Stimulated activated naive CD8-positive, alpha-beta T cell treated with anti-CD3 and anti-CD28 coated beads, Interleukin-15, Interleukin-2, amounts not matched to agents 100 U/mL and 50 U/mL, for 24 hours (primary cell): ENCODE results near the gene TNS4.

Experiments used
- ATAC-seq: fragments of 150-1000 bp; cut with Tn5 transposase; one replicate; pipeline ENCODE4 v1.10.0; 2021
- DNase-seq: peaks from one replicate; pipeline ENCODE4 v3.0.0; 2021

Gene TNS4

DNA sequence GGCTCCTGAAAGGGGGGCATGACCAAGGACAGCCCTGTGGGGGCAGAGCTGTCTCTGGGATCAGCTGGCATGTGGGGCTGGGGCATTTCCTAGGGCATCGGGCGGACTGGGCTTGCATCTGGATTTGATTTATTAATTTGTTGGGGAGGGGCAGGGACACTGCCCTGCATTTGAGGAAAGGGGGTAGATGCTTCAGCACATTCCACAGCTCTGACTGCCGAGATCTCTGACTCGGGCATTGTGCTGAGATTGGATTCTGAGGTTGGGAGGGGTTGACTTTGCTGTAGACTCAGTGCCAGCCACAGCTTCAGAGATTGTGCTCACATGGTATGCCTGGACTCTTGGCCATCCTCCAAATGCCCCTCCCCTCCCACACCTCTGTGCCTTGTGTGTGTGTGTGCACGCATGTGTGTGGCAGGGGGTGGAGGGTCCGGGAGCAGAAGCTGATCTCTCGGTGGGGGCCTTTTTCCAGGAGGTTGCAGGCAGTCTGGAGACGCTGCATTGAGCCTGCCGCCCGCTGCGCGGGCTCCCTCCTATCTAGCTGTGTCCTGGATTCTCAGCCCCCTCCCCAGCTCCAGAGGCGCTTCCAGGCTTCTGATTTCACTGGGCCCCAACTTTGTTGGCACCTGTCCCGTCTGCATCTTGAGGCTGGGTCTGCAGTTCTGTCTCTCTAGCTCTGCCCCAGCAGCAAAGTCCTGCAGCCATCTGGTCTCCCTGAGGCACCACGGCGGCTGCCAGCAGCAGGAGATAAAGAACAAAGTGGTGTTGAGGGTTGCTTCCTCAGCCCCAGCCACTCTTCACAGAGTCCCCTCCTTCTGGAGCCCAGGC, 43.2 kb downstream of the TNS4 start:
- no peak for ATAC-seq
- DNase-seq = no peak

DNA sequence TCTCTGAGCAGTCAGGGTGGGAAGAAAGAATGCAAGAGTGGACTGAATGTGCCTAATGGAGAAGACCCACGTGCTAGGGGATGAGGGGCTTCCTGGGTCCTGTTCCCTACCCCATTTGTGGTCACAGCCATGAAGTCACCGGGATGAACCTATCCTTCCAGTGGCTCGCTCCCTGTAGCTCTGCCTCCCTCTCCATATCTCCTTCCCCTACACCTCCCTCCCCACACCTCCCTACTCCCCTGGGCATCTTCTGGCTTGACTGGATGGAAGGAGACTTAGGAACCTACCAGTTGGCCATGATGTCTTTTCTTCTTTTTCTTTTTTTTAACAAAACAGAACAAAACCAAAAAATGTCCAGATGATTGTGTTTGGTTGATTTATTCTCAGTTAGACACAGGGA, 44.1 kb downstream of the TNS4 start:
- ATAC-seq = no peak
- DNase-seq = no peak

DNA sequence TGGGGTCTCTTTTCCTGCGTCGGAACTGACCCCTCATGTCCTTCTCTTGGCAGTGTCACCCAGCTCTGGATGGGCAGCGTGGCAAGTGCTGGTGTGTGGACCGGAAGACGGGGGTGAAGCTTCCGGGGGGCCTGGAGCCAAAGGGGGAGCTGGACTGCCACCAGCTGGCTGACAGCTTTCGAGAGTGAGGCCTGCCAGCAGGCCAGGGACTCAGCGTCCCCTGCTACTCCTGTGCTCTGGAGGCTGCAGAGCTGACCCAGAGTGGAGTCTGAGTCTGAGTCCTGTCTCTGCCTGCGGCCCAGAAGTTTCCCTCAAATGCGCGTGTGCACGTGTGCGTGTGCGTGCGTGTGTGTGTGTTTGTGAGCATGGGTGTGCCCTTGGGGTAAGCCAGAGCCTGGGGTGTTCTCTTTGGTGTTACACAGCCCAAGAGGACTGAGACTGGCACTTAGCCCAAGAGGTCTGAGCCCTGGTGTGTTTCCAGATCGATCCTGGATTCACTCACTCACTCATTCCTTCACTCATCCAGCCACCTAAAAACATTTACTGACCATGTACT, 44.9 kb downstream of the TNS4 start:
- no peak for DNase-seq

DNA sequence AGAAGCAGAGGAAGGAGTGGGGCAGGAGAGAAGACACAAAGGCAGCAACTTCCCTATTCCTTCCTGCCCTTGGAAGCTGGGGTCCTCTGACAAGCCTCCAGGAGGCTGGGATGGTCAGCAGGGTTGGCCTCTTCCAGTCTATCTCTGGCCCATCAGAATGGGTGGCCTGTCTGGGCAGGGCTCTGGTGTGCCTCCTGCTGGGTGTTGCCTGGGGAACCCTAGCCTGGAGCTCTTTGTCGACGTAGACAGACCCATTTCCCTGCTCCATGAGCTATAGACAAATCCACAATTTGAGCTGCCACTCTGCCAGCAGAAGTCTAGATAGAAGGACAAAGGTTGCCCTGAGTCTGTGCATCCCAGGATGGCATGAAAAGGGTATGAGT, 46.8 kb downstream of the TNS4 start:
- ATAC-seq = no peak
- DNase-seq = no peak

More for the DNA sequence above, 44.9 kb downstream of the TNS4 start:
- ATAC-seq = no peak

DNA sequence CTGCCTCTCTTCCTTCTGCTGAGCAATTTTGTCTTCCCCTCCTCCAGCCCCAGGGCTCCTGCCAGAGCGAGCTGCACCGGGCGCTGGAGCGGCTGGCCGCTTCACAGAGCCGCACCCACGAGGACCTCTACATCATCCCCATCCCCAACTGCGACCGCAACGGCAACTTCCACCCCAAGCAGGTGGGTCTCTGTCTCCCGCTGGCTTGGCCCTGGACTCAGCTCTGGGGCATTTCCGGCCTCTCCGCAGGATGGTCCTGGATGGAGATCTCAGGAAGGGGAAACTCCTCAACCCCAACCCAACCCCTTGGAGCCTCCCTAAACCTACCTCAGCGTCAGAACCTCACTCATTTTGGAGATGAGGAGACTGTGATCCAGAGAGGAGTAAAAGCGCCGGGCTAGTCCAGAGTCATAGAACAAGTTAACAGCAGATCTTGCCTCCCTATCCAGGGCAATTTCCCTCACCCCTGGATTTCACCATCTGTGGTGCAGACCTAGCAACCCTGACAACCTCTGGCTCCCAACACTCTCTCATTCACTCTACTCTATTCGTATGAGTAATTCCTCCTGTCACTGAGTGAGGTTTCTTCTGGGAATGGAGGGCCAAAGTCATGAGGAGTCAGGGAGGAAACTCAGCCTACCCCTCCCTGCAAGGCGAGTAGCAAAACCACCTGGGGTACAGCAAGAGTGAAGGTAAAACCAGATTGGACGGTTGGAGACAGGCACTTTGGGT, 47.4 kb downstream of the TNS4 start:
- DNase-seq (no peak), ATAC-seq (no peak)

DNA sequence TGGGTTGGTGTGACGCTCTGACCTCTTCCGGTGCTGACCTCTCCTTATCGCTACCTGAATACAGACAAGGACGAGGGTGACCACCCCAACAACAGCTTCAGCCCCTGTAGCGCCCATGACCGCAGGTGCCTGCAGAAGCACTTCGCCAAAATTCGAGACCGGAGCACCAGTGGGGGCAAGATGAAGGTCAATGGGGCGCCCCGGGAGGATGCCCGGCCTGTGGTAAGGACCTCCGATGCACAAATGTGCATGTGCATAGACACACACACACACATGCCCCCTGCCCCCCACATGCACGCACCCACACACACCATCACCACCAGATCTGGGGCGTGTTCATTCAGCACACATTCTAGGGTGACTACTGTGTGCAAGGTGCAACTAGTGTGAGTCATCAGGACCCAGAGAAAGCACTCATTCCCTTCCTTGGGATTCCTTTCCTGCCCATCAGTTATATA, 48.5 kb downstream of the TNS4 start:
- ATAC-seq = no peak
- DNase-seq = no peak

DNA sequence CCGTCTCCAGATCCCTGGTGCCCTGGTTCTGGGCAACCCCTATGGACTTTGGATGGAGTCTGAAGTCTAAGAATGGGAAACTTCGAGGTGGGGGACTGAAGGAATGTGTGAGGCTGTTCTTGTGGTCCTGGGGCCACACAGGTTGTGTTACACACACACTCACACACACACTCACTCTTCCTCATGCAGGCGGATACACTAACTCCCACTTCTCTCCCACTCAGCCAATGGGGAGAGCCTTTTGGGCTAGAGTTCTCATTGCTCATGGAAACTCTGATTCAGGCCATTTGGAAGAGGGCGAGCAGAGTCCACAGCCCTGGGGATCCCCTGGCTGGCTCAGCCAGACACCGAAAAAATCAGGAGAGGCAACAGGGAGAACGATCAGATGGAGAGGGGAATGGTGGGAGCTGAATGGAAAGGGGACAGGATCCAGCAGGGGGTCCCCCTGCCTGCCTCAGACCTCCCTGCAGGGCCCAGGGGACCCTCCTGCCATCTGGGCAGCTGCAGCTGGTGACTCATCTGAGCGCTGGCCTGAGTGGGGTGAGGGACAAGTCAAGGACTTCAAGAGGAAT, 49.1 kb downstream of the TNS4 start:
- ATAC-seq (peak; percentile 81), DNase-seq (peak; percentile 41)

DNA sequence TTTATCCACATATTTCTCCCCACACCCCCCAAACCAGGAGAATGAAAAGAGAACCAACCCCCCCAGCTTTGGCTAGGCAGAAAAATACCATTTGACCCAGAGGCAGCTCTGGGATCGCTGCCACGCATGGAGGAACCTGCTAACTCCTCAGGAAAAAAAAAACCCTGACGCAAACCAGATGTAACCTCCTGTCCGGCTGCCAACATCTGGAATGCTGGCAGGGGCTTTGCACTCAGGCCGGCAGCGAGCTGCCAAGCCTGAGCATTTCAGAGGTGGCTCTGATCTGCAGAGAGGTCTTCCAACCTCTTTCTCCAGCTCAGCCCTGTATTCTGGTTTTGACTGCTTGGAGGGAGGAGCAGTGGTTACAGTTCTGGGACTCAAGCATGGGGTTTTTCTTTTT, 50.0 kb downstream of the TNS4 start:
- ATAC-seq = no peak
- no peak for DNase-seq

DNA sequence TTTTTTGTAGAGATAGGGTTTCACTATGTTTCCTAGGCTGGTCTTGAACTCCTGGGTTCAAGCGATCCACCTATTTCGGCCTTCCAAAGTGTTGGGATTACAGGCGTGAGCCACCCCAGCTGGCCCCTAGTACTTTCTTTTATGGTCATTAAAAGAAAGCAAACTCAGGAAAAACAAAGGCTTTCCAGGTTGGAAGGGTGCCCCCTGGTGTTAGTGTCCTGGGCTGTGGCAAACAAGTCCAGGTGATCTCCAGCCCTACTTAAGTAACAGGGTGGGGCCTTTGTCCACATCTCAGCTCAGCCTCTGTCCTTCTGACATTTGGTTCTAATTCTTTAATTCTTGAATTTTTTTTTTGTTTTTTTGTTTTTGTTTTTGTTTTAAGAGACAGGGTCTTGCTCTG, 51.2 kb downstream of the TNS4 start:
- peak; percentile 61 for DNase-seq
- no peak for ATAC-seq

DNA sequence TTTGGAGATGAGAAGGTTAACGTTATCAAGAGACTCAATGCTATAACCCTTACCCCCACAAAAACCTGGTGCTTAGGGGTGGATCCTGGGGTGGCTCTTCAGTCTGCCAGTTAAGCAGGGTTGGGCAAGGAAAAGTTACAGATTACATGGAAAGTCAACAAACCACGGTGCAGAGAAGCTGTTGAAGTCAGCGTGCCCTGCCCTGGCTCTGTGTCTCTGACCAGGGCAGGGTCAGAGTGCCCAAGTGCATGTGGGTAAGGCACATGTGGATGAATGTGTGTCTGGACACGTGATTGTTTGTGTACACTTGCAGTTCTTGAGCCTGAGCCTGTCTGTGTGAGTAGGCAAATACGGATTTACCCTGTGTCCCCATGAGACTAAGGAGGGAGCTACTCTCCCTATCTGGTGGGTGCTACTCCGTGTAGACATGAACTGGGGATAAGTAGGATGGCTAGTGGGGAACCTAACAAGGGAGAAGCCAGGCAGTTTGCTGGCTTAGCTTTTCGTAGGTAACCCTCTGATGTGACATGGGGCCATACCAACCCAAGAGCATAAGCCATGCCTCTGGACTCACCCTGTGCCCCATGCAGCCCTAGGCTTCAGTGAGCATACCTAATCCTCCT, 52.7 kb downstream of the TNS4 start:
- no peak for ATAC-seq
- no peak for DNase-seq

DNA sequence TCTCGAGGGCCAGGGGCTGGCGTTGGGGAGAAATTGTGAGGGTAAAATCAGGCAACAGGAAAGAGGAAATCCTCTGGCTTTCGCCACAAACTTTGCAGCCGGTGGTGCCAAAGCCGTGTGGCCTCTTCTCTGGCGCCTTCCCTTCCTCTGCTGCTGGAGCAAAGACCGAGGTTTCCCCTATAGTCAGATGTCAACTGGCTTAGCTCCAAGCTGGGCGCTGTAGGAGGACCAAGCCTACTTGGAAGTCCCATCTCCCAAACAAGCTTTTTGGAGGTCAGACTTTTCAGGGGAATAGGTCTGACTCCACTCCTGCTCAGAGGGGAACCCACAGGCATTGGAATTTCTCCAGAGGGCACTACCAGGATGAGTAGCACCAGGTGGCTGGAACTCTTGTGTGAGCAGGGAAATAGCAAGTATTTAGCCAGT, 53.2 kb downstream of the TNS4 start:
- no peak for ATAC-seq
- DNase-seq = no peak

DNA sequence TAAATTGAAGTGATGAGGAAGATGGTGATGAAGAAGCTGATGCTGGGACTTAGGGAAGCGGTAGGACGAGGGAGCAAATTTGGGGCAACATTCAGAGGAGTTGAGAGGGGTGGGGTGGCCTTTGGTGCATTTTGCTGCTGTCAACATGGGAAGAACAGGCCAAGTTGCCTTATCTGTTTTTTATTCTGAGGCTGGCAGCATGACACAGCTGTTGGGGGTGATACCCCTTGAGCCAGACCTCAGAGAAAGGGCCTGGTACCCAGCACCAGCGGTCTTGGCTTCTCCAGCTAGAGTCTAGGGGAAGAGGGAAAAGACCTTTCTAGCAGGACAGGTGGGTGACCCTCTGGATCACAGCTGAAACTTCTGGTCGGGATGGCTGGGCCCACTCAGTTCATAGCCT, 53.6 kb downstream of the TNS4 start:
- ATAC-seq (no peak), DNase-seq (no peak)

DNA sequence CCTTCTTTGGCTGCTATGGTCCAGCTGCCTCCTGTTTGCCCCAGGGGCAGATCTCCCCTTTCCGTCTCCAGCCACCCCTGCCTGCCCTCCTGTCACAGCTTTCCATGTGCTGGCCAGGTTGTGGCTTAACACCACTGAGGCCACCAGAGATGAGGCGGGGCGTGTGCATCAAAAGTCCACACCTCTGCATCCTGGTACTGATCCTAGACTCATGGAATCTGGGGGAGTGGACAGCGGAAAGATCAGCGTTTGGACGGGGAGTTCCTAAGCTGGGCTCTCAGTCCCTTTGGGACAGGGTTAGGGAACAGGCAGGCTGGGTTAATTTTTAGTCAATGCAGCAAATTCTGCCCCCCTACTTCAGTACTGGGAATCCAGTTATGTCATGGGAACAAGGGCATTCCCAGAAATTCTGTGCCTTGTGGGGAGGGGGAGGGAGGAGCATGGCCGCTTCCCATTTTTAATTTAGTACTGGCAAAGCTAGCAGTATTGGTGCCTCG, 54.2 kb downstream of the TNS4 start:
- no peak for ATAC-seq
- no peak for DNase-seq

DNA sequence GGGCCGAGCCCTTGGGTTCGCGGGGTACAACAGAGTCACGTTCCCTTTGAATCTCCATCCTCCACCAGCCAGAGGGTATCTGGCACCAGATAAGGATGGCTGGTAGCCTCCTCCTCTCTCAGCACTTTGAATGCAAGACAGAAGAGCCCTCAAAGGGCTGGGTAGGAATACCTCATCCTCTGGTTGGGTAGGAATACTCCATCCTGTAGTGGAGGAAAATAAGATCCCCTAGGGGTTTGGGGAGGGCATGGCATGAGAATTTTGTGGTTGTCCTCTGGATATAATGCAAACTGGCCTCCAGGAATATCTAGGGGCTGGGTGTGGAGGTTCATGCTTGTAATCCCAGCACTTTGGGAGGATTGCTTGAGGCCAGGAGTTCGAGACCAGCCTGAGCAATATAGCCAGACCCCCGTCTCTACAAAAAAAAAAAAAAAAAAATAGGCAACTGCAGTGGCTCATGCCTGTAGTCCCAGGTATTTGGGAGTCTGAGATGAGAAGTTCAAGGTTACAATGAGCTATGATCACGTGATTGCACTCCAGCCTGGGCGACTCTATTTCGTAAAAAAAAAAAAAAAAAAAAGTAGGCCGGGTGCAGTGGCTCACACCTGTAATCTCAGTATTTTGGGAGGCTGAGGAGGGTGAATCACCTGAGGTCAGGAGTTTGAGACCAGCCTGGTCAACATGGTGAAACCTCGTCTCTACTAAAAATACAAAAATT, 55.5 kb downstream of the TNS4 start:
- DNase-seq = no peak
- no peak for ATAC-seq

DNA sequence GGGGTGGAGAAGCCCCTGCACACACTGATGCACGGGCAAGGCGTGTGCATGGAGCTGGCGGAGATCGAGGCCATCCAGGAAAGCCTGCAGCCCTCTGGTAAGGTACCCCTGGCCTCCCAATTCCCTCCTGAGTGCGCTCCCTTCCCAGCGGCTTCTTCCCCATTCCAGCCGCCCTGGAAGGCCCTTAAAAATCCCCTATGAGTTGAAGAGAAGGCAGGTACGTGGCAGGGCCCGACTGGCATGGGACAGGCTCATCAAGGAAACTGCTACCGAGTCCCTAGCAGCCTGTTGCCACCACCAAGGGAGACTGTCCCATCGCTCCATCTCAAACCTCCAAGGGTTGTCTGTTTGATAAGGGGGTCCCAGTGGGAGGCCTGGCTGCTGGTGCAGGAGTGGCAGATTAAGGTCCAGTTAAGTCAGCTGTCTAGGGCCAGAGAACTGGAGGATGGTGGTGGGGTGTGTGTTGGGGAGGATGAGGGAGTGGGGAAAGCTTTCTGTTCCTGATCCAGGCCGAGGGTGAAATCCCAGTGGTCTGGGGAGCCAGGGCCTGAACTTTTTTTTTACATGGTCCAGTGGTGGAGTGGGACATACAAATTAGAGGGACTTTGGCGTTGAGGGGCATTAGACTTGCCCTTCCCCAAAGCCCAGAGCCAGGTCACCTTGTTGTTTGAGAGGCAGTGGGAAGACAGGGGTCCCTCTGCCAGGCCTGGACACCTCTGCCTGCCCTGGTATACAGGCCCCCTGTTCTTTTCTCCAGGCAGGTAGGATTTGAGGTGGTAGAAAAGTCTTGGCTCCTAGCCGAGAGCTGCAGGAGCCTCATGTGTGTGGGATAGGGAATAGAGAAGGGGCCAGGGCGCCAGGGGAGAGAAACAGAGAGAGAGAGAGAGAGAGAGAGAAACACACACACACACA, 57.2 kb downstream of the TNS4 start:
- no peak for DNase-seq

DNA sequence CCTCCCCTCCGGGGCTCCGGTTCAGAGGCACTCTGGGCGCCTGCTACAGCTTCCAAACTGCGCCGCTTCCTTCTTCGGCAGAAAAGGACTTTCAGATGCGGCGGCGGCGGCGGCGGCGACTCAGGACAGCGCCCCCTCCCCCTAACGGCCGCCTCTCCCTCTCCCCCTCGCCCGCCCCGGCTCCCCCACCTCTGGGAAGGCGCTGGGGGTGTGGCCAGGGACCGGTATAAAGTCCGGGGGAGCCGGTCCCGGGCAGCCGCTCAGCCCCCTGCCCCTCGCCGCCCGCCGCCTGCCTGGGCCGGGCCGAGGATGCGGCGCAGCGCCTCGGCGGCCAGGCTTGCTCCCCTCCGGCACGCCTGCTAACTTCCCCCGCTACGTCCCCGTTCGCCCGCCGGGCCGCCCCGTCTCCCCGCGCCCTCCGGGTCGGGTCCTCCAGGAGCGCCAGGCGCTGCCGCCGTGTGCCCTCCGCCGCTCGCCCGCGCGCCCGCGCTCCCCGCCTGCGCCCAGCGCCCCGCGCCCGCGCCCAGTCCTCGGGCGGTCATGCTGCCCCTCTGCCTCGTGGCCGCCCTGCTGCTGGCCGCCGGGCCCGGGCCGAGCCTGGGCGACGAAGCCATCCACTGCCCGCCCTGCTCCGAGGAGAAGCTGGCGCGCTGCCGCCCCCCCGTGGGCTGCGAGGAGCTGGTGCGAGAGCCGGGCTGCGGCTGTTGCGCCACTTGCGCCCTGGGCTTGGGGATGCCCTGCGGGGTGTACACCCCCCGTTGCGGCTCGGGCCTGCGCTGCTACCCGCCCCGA, 58.0 kb downstream of the TNS4 start, which contains the start of gene IGFBP4:
Gene IGFBP4 (plus strand): TSS at position 255 of the 792 bp plus-strand sequence. CDS start 286 bp downstream, at position 541.
- DNase-seq (peak; percentile 79), ATAC-seq (peak; percentile 67)

More for the DNA sequence above, 57.2 kb downstream of the TNS4 start:
- no peak for ATAC-seq

DNA sequence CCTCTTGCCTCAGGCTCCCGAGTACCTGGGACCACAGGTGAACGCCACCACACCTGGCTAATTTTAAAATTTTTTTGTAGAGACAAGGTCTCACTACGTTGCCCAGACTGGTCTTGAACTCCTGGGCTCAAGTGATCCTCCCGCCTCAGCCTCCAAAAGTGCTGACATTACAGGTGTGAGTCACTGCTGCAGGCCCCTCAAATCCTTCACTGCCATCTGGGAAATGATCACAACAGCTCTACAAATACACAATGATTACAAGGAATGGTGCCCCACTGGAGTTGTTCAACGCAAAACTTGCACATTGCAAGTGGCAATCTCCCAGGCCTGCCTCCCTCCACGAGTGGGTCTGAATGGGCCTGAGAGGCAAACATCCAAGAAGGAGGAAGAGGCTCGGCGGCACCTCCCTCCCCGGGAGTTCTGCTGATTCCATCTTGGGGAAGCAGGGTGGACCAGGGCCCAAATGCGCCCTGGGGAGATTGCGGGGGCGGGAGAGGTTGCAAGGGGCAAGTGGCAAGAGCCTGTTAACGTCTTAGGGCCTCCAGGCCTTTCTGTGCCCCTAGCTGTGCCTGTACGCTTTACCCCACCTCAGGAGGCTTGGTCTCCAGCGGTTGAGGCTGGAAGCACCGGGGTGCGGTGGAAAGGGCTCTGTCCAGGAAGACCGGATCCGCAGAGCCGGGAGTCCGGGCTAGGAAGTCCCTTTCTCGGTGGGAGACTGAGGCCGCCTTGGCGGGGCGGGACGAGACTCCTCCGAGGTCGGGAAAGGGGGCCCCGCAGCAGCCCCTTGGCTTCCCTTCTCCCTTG, 58.8 kb downstream of the TNS4 start:
- no peak for ATAC-seq

DNA sequence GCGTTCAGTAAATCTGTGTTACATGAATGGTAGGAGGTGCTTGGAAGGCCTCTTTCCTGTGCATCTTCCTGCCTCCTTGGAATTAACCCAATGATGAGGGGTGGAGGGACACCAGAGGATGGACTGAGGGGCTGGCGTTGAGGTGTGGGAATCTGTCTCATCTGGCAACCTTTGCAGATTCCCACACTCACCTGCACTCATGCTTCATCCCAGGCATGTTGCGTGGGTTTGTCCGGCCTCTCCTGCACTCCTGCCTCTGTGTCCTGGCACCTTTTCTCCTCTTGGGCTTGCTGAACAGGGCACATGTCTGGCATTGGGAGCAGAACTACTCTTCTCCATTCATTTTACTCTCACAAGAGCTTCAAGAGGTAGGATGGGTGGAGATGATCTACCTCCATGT, 61.3 kb downstream of the TNS4 start:
- ATAC-seq = no peak

More for the DNA sequence above, 58.8 kb downstream of the TNS4 start:
- no peak for DNase-seq

More for the DNA sequence above, 61.3 kb downstream of the TNS4 start:
- DNase-seq = no peak
